Mesothelial cell of epicardium (in vitro differentiated cells): ENCODE measurements around the gene NUBPL. TPM values are rescaled to one million over a fixed set of nuclear protein-coding genes. Genes with fewer than 3 reads are reported as not detected.

Source experiments
- DNase-seq, 2 experiments: peaks; one replicate each; pipeline ENCODE4 v3.0.0; 2021; ENCODE audit warnings: low spot score in 2 of 2; ENCODE audit not compliant: unreplicated experiment in 2 of 2
- H3K27ac Mint-ChIP-seq: 2 replicates; pipeline ENCODE4 v1.8.0; 2021; ENCODE audit warnings: mixed read lengths
- H3K27me3 Mint-ChIP-seq: 2 replicates; pipeline ENCODE4 v1.8.0; 2021; ENCODE audit warnings: low read depth, mixed read lengths
- H3K36me3 Mint-ChIP-seq: 2 replicates; pipeline ENCODE4 v1.8.0; 2021; ENCODE audit warnings: mixed read lengths
- H3K4me1 Mint-ChIP-seq: 2 replicates; pipeline ENCODE4 v1.8.0; 2021; ENCODE audit warnings: mixed read lengths
- H3K4me3 Mint-ChIP-seq: 2 replicates; pipeline ENCODE4 v1.8.0; 2021; ENCODE audit warnings: mild to moderate bottlenecking, moderate library complexity, mixed read lengths
- H3K9me3 Mint-ChIP-seq: 2 replicates; pipeline ENCODE4 v1.8.0; 2021; ENCODE audit warnings: mixed read lengths
- CTCF ChIP-seq: fragments of 200-600 bp; sonication (generic); IDR thresholded peaks from one replicate; pipeline ENCODE4 v1.5.0; 2021; ENCODE audit warnings: antibody characterized with exemption; ENCODE audit not compliant: unreplicated experiment
- total RNA-seq: library from RNA; stranded (reverse); gene quantifications from 3 replicates; pipeline ENCODE4 v1.2.1, GENCODE V29; 2021

NUBPL gene
- total RNA-seq, 1 donor from 2014 or later: 19.7 TPM

GRCh38 chr14:31758941-31759340, 197.7 kb downstream of the NUBPL start:
- no peaks in the 10 kb centered on the region for H3K27me3 Mint-ChIP-seq
- TF ChIP-seq CTCF: no peak
- no peak for DNase-seq
- H3K4me3 Mint-ChIP-seq: no peak overlapping the region
- peaks cover 11% of the 10 kb centered on the region for H3K9me3 Mint-ChIP-seq
- peaks cover 2% of the 10 kb centered on the region for H3K4me1 Mint-ChIP-seq
- no peak overlapping the region for H3K27ac Mint-ChIP-seq
- peaks cover 7% of the 10 kb centered on the region for H3K36me3 Mint-ChIP-seq

- Mint-ChIP-seq H3K36me3 (peaks cover 2% of the 10 kb centered on the region), H3K9me3 (peaks cover 8% of the 10 kb centered on the region), H3K27ac (no peak overlapping the region), H3K27me3 (no peaks in the 10 kb centered on the region), H3K4me1 (peaks cover 2% of the 10 kb centered on the region), H3K4me3 (no peak overlapping the region)
- no peak for DNase-seq
- TF ChIP-seq CTCF: no peak
Measured at GRCh38 chr14:31760277-31760676, 199.1 kb downstream of the NUBPL start.

GRCh38 chr14:31761325-31761724, 200.1 kb downstream of the NUBPL start:
- H3K4me1 Mint-ChIP-seq: peaks cover 2% of the 10 kb centered on the region
- H3K27ac Mint-ChIP-seq: no peak overlapping the region
- H3K9me3 Mint-ChIP-seq: peaks cover 8% of the 10 kb centered on the region
- no peak for DNase-seq
- H3K36me3 Mint-ChIP-seq: no peaks in the 10 kb centered on the region
- TF ChIP-seq CTCF: no peak
- no peak overlapping the region for H3K4me3 Mint-ChIP-seq
- H3K27me3 Mint-ChIP-seq: no peaks in the 10 kb centered on the region

- no peak for TF ChIP-seq CTCF
- Mint-ChIP-seq H3K9me3 (no peaks in the 10 kb centered on the region), H3K27ac (no peak overlapping the region), H3K4me1 (peaks cover 2% of the 10 kb centered on the region), H3K27me3 (no peaks in the 10 kb centered on the region), H3K4me3 (no peak overlapping the region), H3K36me3 (no peaks in the 10 kb centered on the region)
- DNase-seq: no peak
Measured at GRCh38 chr14:31763041-31763440, 201.8 kb downstream of the NUBPL start.

- Mint-ChIP-seq H3K4me1 (peaks cover 12% of the 10 kb centered on the region), H3K9me3 (no peaks in the 10 kb centered on the region), H3K36me3 (no peaks in the 10 kb centered on the region), H3K4me3 (no peak overlapping the region), H3K27ac (no peak overlapping the region), H3K27me3 (no peaks in the 10 kb centered on the region)
- TF ChIP-seq CTCF: no peak
- DNase-seq: no peak
Measured at GRCh38 chr14:31766315-31766892, 205.2 kb downstream of the NUBPL start.

- Mint-ChIP-seq H3K27me3 (no peaks in the 10 kb centered on the region), H3K9me3 (no peaks in the 10 kb centered on the region), H3K4me3 (no peak overlapping the region), H3K4me1 (peaks cover 10% of the 10 kb centered on the region), H3K27ac (no peak overlapping the region), H3K36me3 (no peaks in the 10 kb centered on the region)
- no peak for DNase-seq
- no peak for TF ChIP-seq CTCF
Measured at GRCh38 chr14:31768355-31768754, 207.2 kb downstream of the NUBPL start.
